ENCODE measurements around the gene APOC3. TPM values are rescaled to one million over a fixed set of nuclear protein-coding genes. Genes with fewer than 3 reads are reported as not detected.

APOC3 gene
- total RNA-seq, 1 experiment from 2014 or later, result 3.5 TPM

DNA sequence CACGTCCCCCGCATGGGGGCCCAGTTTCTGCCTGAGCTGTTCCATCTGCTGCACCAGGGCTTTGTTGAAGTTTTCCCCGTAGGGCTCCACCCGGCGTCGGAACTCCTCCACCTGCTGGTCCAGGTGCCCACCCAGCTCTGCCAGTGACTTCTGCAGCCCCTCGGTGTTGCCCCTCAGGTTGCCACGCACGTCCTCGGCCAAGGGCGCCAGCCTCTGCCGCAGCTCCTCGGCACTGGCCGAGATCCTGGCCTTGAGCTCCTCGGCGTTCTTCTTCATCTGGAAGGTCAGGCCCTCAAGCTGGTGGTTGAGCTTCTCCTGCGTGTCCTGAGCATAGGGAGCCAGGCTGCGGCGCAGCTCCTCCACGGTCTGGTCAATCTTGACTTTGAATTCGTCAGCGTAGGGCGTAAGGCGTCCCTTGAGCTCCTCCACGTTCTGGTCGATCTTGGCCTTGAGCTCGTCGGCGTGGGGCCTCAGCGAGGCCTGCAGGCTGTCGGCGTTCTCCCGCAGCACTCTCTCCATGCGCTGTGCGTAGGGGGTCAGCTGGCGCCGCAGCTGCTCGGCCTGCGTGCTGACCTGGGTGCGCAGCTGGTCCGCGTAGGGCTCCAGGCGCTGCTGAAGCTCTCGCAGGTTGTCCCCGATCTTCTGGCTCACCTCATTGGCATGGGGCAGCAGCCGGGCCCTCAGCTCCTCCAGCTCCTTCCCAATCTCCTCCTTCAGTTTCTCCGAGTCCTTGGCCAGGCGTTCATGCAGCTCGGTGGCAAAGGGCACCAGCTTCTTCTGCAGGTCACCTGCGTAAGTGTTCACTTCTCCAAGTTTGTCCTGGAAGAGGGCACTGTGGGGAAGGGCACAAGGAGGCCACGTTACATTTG, 8.4 kb upstream of the APOC3 start:
- Histone ChIP-seq H3K9me3 (ENCODE audit: control insufficient read depth in 1 of 2, insufficient read depth in 1 of 2, low read depth in 1 of 2, low read length in 2 of 2) (no peaks in the 10 kb centered on the region), H3K9me2 (ENCODE audit: insufficient read depth) (no peaks in the 10 kb centered on the region), H3K36me3 (ENCODE audit: control insufficient read depth in 1 of 2, insufficient read depth in 2 of 2, low read length in 2 of 2) (no peaks in the 10 kb centered on the region; a peak in 1 of 4 replicates), H3K4me3 (replicated peaks in 1 of 2; ENCODE audit: low read depth in 1 of 2, low read length in 2 of 2) (no peak overlapping the region), H3K4me1 (ENCODE audit: control insufficient read depth in 1 of 2, insufficient read depth in 2 of 2, low read length in 2 of 2) (no peaks in the 10 kb centered on the region), H3K27me3 (ENCODE audit: insufficient read depth, low read length) (no peaks in the 10 kb centered on the region), H3K27ac (ENCODE audit: low read depth, low read length) (no peak overlapping the region), H3K79me2 (ENCODE audit: insufficient read depth, low read length) (no peaks in the 10 kb centered on the region), H2AFZ (ENCODE audit: low read depth, low read length, poor library complexity, severe bottlenecking) (no peak overlapping the region), H4K20me1 (ENCODE audit: insufficient read depth) (no peaks in the 10 kb centered on the region), H3K9ac (ENCODE audit: low read length) (no peak overlapping the region), H3K4me2 (ENCODE audit: low read length) (no peak overlapping the region)
- TF ChIP-seq POLR2A (IDR thresholded peaks at IDR 0.05; ENCODE audit: borderline replicate concordance, extremely low read depth, insufficient read depth, insufficient read length) (no peak), YY1 (IDR thresholded peaks at IDR 0.05; ENCODE audit: extremely low read depth, insufficient replicate concordance, low read depth, low read length) (no peak), SP1 (IDR thresholded peaks at IDR 0.05; ENCODE audit: low read depth) (no peak), JUND (IDR thresholded peaks at IDR 0.05) (no peak), RAD21 (IDR thresholded peaks at IDR 0.05; ENCODE audit: low read depth) (no peak), ZFX (IDR thresholded peaks at IDR 0.05) (no peak), POLR2AphosphoS5 (IDR thresholded peaks at IDR 0.05; ENCODE audit: low read depth, low read length) (no peak), CEBPB (IDR thresholded peaks at IDR 0.05; ENCODE audit: low read depth) (no peak), CBX3 (IDR thresholded peaks at IDR 0.05; ENCODE audit: low read depth) (no peak), EGR1 (IDR thresholded peaks at IDR 0.05; ENCODE audit: low read depth) (no peak), SRF (IDR thresholded peaks at IDR 0.05; ENCODE audit: low read depth) (no peak), EZH2 (IDR thresholded peaks at IDR 0.05) (no peak)
- TF ChIP-seq, protein P1, sequence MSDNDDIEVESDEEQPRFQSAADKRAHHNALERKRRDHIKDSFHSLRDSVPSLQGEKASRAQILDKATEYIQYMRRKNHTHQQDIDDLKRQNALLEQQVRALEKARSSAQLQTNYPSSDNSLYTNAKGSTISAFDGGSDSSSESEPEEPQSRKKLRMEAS (IDR thresholded peaks at IDR 0.05), result no peak
- TF ChIP-seq, protein P2, sequence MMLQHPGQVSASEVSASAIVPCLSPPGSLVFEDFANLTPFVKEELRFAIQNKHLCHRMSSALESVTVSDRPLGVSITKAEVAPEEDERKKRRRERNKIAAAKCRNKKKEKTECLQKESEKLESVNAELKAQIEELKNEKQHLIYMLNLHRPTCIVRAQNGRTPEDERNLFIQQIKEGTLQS (IDR thresholded peaks at IDR 0.05), result no peak
- no peak for ATAC-seq
- RAD21 ChIA-PET (ENCODE audit: low non-redundant PET in 1 of 2, low total read pairs in 2 of 2, uncharacterized antibody in 2 of 2, unreplicated experiment in 2 of 2), result no interaction called here
- no peak for DNase-seq (ENCODE audit: low read depth, low spot score)
- BruUV-seq (replicated peaks), result no TSS peak
- CTCF ChIA-PET, result interaction anchor here (0.5 to 2.1 kb wide), 3 partner anchors 10 to 309 kb away, joined by 3 to 5 read pairs (median 3); partner anchors contain the start of gene APOA5
- POLR2A ChIA-PET, result no interaction called here
- intact Hi-C loops (cut with micrococcal nuclease), result no loop called here

Data from HCT116 (cell line).